Panc1 (cell line): ENCODE results near the gene POU2F2. TPM values are rescaled to one million over a fixed set of nuclear protein-coding genes. Genes with fewer than 3 reads are reported as not detected.
A peak's percentile ranks its signal among the peaks of the same experiment; 100 is the strongest.

Source experiments
- ATAC-seq: fragments of 200-7000 bp; cut with Tn5 transposase; 2 replicates; pipeline ENCODE4 v1.9.1; 2020; ENCODE audit warnings: mild to moderate bottlenecking, moderate library complexity
- BruUV-seq: library from RNA; stranded (reverse); fragments of 400-500 nt; replicated peaks from 2 replicates; lab custom pipeline; 2021; lab: Mats Ljungman, UMichigan
- CTCF ChIA-PET: fragments of 300-600 bp; sonication (Branson Sonifier 250); formaldehyde crosslinking; loops from one replicate; lab custom pipeline; 2022; ENCODE audit warnings: antibody characterized with exemption; lab: Charles Lee
- POLR2A ChIA-PET: fragments of 300-600 bp; sonication (Branson Sonifier 250); formaldehyde crosslinking; loops from one replicate; lab custom pipeline; 2022; ENCODE audit warnings: antibody characterized with exemption; lab: Charles Lee
- DNase-seq: peaks from one replicate; pipeline ENCODE4 v3.0.0-alpha.2; 2010; ENCODE audit warnings: low read depth, low spot score
- H3K27ac ChIP-seq: 2 replicates; pipeline ENCODE4 v1.5.1; 2011; ENCODE audit warnings: mild to moderate bottlenecking, low read length, inconsistent platforms
- H3K27me3 ChIP-seq: fragments of 200-500 bp; sonication (Bioruptor generic); 2 replicates; pipeline ENCODE4 v1.6.0; 2014; ENCODE audit warnings: low read length, inconsistent platforms; ENCODE audit not compliant: control insufficient read depth, insufficient read depth
- H3K36me3 ChIP-seq: fragments of 200-500 bp; sonication (Bioruptor generic); 2 replicates; pipeline ENCODE4 v1.5.1; 2014; ENCODE audit warnings: inconsistent platforms, mild to moderate bottlenecking, low read length, moderate library complexity; ENCODE audit not compliant: control insufficient read depth, insufficient read depth
- H3K4me1 ChIP-seq: 2 replicates; pipeline ENCODE4 v1.5.1; 2011; ENCODE audit warnings: inconsistent platforms, mild to moderate bottlenecking, low read length, moderate library complexity; ENCODE audit not compliant: control insufficient read depth, insufficient read depth
- H3K4me3 ChIP-seq, 2 experiments: 2 replicates each; pipeline ENCODE4 v1.5.1; 2011 to 2012; ENCODE audit warnings: low read depth in 2 of 2, low read length in 2 of 2, mild to moderate bottlenecking in 2 of 2, inconsistent platforms in 1 of 2, moderate library complexity in 1 of 2
- H3K9me3 ChIP-seq: fragments of 200-500 bp; sonication (Bioruptor generic); 2 replicates; pipeline ENCODE4 v1.5.1; 2014; ENCODE audit warnings: low read depth, mild to moderate bottlenecking, inconsistent platforms, low read length, moderate library complexity; ENCODE audit not compliant: control insufficient read depth, insufficient read depth
- CTCF ChIP-seq: fragments of 450-650 bp; IDR thresholded peaks from 2 replicates; pipeline ENCODE4 v1.5.1; 2017; ENCODE audit warnings: mild to moderate bottlenecking
- POLR2AphosphoS5 ChIP-seq: IDR thresholded peaks from 2 replicates; pipeline ENCODE4 v1.6.1; 2012; ENCODE audit warnings: mild to moderate bottlenecking, low read depth, low read length, moderate library complexity
- REST ChIP-seq, 2 experiments: IDR thresholded peaks; 2 replicates each; pipeline ENCODE4 v1.6.1; 2011 to 2012; ENCODE audit warnings: low read depth in 2 of 2, control low read depth in 1 of 2, low read length in 1 of 2, mild to moderate bottlenecking in 1 of 2, moderate library complexity in 1 of 2; ENCODE audit not compliant: insufficient read depth in 1 of 2
- SIN3A ChIP-seq: IDR thresholded peaks from 2 replicates; pipeline ENCODE4 v1.6.1; 2012; ENCODE audit warnings: low read depth, mild to moderate bottlenecking, low read length, moderate library complexity, borderline replicate concordance; ENCODE audit not compliant: insufficient read depth
- TCF7L2 ChIP-seq: IDR thresholded peaks from 2 replicates; pipeline ENCODE4 v1.6.1; 2011; ENCODE audit warnings: mild to moderate bottlenecking, low read depth, low read length, inconsistent platforms
- in situ Hi-C: cut with HindIII; loops from 2 replicates; pipeline ENCODE4 v1.10.0; 2016; ENCODE audit warnings: low sequenced_read_pairs, low pct_unique_long_range_greater_than_20kb
- intact Hi-C: fragments of 100-400 bp; cut with micrococcal nuclease; formaldehyde crosslinking; loops from one replicate; pipeline ENCODE4 v1.10.0; 2022; ENCODE audit not compliant: unreplicated experiment
- total RNA-seq: library from RNA; stranded (reverse); gene quantifications from one replicate; pipeline ENCODE4 v1.2.1, GENCODE V29; 2021; ENCODE audit not compliant: unreplicated experiment

The POU2F2 gene
- total RNA-seq, 1 experiment from 2014 or later, result 0.10 TPM

DNA sequence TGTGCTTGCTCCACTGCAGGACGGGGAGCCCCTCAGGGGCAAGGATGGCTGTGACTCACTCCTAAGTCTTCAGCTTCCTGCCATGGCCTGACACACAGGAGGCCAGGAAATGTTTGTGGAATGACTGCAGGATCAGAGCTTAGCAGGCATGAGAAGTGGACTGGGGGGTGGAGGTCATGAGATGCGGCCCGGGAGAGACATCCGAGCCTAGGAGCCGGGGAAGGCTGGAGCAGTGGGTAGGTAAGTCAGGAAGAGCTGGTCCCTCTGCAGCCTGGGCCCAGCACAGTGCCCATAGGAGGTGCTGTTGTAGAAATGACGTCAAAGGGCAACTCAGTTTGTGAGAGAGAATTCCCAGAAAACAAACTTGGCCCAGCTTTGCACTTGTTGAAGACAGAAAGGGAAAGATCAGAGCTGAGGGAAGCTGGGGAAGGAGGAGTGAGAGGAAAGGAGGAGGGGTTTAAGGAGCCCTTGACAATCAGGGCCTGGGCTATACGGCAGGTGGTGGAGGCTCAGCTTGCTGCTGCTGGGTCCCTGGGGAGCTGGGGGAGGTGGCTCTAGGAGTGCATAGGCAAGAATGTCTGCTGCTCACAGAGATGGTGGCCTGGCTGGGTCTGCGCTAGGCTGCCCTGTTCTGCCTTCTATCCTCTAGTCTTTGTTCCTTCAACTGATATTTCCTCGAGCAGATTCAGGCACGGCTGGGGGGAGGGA is 18.5 kb downstream of the POU2F2 start:
- no peaks in the 10 kb centered on the region for H3K27me3 ChIP-seq
- DNase-seq (peak; percentile 43), ATAC-seq (peak; percentile 93)
- H3K9me3 ChIP-seq, result no peaks in the 10 kb centered on the region
- TF ChIP-seq POLR2AphosphoS5, result no peak
- no peak for TF ChIP-seq TCF7L2
- no peak for TF ChIP-seq REST (IDR thresholded peaks at IDR 0.05; ENCODE audit: insufficient read depth in 1 of 2, low read depth in 2 of 2, low read length in 1 of 2)
- TF ChIP-seq CTCF, result no peak
- TF ChIP-seq SIN3A, result no peak
- intact Hi-C loops, result no loop called here
- in situ Hi-C loops, result no loop called here
- BruUV-seq, result no TSS peak
- no peak overlapping the region for H3K4me3 ChIP-seq
- CTCF ChIA-PET, result interaction anchor here (0.5 to 0.9 kb wide), 2 partner anchors 38 to 270 kb away, joined by 3 read pairs; partner anchors contain the start of gene ZNF574
- POLR2A ChIA-PET, result no interaction called here
- H3K4me1 ChIP-seq, result peaks cover 9% of the 10 kb centered on the region
- no peak overlapping the region for H3K27ac ChIP-seq
- no peaks in the 10 kb centered on the region for H3K36me3 ChIP-seq

DNA sequence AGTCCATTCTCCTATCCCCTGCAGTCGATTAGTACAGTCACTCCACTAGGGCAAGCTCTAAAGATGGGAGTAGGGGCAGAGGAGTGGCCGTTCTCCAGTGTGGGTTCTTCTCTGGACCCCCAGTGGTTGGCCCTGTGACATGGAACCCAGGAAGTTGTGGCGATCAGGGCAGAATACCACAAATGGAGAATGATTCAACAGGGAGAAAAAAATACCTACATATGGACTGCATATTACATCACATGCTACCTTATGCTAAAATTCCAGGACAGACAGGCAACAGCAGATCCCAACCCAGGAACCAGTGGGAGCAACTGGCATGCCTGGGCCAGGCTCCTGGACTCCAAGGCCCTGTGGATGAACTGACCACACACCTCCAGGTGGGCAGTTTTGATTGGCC is 20.4 kb downstream of the POU2F2 start:
- no peak overlapping the region for H3K27ac ChIP-seq
- H3K9me3 ChIP-seq, result no peaks in the 10 kb centered on the region
- H3K27me3 ChIP-seq, result no peaks in the 10 kb centered on the region
- no TSS peak for BruUV-seq
- ChIA-PET POLR2A (no interaction called here), CTCF (interaction anchor here (0.6 kb wide), 1 partner anchor 226 kb away, joined by 3 read pairs; no protein-coding TSS in a partner anchor)
- no peak for DNase-seq
- H3K4me3 ChIP-seq, result no peak overlapping the region
- H3K4me1 ChIP-seq, result peaks cover 9% of the 10 kb centered on the region
- H3K36me3 ChIP-seq, result no peaks in the 10 kb centered on the region
- in situ Hi-C loops, result no loop called here
- no peak for ATAC-seq
- intact Hi-C loops, result no loop called here
- TF ChIP-seq REST (IDR thresholded peaks at IDR 0.05; ENCODE audit: insufficient read depth in 1 of 2, low read depth in 2 of 2, low read length in 1 of 2) (no peak), CTCF (no peak), POLR2AphosphoS5 (no peak), TCF7L2 (no peak), SIN3A (no peak)
